Breast epithelium (tissue), 3 donors: Measurements from ENCODE around the gene CBLC.

Experiments used
- POLR2AphosphoS5 ChIP-seq, 3 donors: sonication (generic); formaldehyde crosslinking; IDR thresholded peaks; one replicate each; pipeline ENCODE4 v1.6.1; 2017; ENCODE audit warnings: antibody characterized with exemption in 3 of 3
- TF ChIP-seq, protein P1 (sequence below), 3 donors: fragments of 450-650 bp; IDR thresholded peaks; one replicate each; pipeline ENCODE4 v1.5.1; 2016 to 2017; ENCODE audit warnings: antibody characterized with exemption in 3 of 3, mild to moderate bottlenecking in 3 of 3, moderate library complexity in 3 of 3

DNA sequence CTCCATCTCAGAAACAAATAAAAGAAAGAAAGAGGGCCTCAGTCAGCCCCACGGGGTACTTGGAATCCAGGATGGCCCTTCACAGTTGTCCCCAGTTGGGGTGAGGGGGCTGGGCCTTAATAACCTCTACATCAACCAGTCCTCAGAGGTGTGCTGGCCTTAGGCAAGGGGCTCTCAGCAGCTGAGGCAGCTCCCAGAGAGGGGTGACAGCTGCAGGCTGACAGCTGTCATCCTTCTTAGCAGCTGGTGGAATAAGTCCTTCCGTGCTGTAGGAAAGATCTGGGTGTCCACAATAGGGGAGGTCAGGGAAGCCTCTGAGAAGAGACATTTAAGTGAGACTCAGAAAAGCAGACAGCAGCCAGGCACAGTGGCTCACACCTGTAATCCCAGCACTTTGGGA is 38.6 kb downstream of the CBLC start:
- TF ChIP-seq, protein P1, sequence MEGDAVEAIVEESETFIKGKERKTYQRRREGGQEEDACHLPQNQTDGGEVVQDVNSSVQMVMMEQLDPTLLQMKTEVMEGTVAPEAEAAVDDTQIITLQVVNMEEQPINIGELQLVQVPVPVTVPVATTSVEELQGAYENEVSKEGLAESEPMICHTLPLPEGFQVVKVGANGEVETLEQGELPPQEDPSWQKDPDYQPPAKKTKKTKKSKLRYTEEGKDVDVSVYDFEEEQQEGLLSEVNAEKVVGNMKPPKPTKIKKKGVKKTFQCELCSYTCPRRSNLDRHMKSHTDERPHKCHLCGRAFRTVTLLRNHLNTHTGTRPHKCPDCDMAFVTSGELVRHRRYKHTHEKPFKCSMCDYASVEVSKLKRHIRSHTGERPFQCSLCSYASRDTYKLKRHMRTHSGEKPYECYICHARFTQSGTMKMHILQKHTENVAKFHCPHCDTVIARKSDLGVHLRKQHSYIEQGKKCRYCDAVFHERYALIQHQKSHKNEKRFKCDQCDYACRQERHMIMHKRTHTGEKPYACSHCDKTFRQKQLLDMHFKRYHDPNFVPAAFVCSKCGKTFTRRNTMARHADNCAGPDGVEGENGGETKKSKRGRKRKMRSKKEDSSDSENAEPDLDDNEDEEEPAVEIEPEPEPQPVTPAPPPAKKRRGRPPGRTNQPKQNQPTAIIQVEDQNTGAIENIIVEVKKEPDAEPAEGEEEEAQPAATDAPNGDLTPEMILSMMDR (IDR thresholded peaks at IDR 0.05) = no peak
- TF ChIP-seq POLR2AphosphoS5 (IDR thresholded peaks at IDR 0.05) = no peak
